H54 (cell line): ENCODE data around the gene RIBC2.
"Not testable (repeated sequence)": the region's sequence is repeated elsewhere in the genome, so short reads cannot be mapped to it uniquely, and the experiment has no call there.

Experiments
- DNase-seq: peaks from one replicate; pipeline ENCODE4 v3.0.0; 2011; ENCODE audit warnings: low spot score, mixed read lengths; ENCODE audit not compliant: insufficient read length
- FAIRE-seq: peaks from 3 replicates; lab custom pipeline; 2011; peaks lifted over from hg19 to GRCh38; lab: Jason Lieb, UNC
- POLR2A ChIP-seq: IDR thresholded peaks from 2 replicates; pipeline ENCODE4 v1.6.1; 2011; ENCODE audit warnings: low read depth, mild to moderate bottlenecking, low read length

RIBC2 gene

DNA sequence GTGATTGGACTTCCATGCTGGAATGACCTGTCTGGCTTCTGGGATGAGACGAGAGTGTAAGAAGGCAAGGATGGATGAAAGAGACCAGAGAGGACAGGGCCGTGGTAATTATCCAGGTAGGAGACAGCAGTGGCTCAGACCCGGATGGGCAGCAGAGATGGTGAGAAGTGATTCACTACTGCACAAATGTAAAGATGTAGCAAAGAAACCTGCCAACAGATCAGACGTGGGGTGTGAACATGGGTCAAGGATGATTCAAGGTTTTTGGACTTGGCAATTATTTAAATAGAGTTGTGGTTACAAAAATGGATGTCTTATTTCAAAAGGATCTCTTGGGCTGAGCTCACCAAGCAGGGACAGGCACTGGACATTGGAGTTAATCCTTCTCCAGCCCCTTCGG is 32.7 kb downstream of the RIBC2 start:
- no peak for FAIRE-seq
- TF ChIP-seq POLR2A = no peak
- no peak for DNase-seq

DNA sequence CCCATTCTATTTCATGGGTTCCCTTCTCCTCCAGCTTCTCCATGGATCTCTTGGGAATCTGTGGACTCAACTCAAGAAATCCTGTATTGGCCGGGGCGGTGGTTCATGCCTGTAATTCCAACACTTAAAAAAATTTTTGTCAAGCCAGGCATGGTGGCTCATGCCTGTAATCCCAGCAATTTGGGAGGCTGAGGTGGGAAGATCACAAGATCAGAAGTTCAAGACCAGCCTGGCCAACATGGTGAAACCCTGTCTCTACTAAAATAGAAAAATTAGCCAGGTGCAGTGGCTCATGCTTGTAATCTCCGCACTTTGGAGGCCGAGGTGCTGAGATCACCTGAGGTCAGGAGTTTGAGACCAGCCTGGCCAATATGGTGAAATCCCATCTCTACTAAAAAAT is 34.1 kb downstream of the RIBC2 start:
- DNase-seq, FAIRE-seq: not testable (repeated sequence)

DNA sequence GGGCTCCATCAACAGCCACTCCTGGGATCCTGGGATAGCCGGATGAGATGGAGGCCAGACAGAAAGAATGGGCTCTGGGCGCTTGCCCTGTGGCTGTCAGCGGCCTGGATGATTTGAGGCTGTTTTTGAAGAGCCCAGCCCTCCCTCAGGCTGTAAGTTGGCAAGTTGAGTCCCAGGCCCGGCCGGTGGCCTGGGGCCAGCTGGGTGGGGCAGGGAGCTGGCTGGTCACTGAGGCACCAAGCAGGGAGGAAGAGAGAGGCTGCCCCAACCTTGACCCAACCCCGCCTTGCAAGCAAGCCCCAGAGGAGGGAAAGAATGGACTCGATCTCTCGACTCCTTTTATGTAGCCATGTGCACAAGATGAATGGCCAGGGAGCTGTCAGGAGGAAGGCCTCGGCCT is 34.9 kb downstream of the RIBC2 start:
- FAIRE-seq (no peak), DNase-seq (no peak)
- no peak for TF ChIP-seq POLR2A

DNA sequence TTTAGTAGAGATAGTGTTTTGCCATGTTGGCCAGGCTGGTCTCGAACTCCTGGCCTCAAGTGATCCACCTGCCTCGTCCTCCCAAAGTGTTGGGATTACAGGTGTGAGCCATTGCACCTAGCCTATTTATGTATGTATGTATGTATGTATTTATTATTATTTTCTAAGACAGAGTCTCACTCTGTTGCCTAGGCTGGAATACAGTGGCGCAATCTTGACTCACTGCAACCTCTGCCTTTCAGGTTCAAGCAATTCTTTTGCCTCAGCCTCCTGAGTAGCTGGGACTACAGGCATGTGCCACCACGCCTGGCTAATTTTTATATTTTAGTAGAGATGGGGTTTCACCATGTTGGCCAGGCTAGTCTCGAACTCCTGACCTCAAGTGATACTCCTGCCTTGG is 35.9 kb downstream of the RIBC2 start:
- FAIRE-seq, DNase-seq: not testable (repeated sequence)

DNA sequence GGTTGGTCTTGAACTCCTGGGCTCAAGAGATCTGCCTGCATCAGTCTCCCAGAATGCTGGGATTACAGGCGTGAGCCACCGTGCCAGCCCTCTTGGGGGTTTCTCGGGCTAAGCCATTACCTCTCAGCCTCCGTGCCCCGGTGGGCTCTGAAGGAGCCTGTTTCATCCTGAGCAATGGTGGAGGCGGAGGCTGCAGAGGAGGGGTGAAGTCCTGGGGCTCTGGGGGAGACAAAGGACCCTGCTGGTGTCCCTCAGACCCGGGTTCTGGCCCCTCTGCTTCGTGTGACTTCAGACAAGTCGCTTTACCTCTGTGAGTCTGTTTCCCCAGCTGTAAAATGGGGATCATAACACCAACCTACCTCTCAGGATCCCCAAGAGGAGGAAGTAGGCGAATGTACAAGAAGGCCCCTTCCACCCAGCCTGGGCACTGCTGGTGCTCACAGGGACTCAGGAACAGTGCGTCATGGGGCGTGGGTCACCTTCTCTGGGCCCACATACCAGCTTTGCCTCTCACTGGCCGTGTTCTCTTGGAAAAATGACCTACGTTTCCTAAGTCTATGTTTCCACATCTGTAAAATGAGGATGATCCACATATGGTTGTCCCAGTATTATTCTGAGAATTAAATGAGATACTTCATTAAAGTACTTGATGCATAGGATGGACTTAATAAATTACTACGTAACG is 36.8 kb downstream of the RIBC2 start:
- FAIRE-seq = no peak
- DNase-seq = no peak
- TF ChIP-seq POLR2A = no peak

DNA sequence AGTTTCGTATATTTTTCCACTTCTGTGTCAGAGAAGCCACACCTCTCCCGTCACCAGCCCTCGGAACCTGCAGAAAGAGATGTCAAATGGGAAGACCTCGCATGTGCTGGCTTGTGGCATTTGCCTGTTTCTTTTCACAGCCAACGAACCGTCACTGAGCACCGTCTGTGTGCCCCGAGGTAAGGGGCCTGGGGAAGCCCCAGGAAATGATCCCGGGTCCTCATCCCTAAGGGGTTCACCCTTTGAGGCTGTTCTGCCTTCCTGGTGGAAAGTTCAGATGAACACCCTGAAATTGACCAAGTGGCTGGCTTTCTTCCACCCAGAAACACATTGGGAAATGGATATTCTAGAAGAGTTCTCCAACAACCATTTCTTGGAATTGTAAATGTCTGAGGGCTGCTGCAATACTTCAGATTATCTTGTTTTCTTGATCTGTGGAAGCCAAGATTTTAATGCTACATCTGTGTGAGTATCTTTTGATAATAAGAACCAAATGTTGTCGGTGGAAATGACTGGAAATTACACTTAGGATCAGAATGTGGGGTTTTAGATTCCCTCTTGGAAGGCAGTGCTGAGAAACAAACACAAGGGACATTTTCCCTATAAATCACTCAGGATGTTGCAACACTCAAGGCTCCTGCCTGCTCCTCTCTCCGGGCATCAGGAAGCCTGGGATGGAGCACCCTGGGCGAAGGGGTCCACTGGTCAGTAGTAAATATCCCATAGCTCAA is 37.6 kb downstream of the RIBC2 start:
- DNase-seq (no peak), FAIRE-seq (no peak)
- no peak for TF ChIP-seq POLR2A

DNA sequence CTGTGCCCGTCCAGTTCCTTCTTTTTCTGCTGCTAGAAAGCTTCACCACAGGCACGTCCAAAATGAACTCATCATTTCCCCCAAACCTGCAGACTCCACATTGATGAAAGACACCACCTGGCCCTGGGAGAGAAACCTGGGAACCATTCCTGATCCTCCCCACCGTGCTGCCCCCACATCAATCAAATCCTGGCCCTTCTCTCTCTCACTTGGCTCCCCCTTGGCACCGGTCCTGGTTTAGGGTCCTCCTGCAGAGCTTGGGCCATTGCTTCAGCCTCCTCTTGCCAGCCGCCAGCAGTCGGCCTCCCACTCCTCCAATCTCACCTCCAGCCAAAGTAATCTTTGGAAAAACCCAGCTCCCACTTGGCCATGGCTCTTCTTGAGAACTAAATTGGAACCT is 38.5 kb downstream of the RIBC2 start:
- TF ChIP-seq POLR2A = no peak
- DNase-seq = no peak
- FAIRE-seq = no peak

DNA sequence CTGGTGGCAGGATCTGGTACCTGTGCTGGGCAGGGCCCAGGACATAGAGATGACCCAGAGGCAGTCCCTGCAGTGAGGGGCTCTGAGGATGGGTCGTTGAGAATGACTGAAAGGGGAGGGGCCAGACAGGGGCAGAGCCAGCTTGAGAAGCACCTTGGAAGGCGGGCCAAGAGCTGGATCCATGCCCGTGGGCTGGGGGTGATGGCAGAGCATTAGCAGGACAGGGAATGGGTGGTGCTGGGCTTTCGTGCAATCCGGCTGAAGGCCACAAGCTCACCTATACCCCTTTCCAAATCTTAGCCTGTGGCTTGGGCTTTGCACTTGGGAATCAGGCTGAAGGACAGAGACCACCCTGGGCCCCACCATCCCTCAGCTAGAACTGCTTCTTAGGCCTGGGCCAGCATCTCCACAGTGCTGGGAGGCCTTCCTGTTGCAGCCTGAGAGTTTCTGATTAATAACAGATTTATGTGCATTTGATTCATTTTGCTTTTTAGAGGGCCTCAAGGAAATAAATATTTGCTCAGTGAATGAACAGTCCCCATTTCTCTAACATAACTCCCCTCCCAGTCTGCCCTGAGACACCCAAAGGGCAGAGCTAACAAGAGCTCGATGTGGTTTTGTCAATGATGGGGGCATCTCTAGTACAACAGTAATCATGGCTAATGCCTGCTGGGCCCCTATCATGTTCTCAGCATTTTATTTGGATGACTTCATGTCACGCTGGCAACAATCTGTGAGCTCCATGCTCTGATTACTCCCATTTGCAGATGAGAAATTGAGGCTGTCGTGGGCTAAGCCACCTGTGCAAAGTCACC is 39.3 kb downstream of the RIBC2 start:
- DNase-seq (no peak), FAIRE-seq (no peak)
- no peak for TF ChIP-seq POLR2A

DNA sequence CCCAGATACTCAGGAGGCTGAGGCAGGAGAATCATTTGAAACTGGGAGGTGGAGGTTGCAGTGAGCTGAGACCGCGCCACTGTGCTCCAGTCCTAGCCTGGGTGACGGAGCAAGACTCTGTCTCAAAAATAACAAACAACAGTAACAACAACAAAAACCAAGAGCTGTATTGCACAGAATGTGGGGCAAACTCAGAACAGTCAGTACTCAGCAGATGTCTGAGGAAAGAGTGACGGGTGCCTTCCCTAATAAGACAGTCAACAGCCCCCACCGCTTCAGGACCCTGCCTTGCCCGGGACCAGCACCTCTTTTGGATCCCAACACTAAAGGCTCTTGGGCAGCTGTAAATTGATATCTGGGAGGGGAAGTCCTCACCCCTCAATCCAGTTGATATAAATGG is 40.3 kb downstream of the RIBC2 start:
- DNase-seq (no peak), FAIRE-seq (no peak)
- no peak for TF ChIP-seq POLR2A

DNA sequence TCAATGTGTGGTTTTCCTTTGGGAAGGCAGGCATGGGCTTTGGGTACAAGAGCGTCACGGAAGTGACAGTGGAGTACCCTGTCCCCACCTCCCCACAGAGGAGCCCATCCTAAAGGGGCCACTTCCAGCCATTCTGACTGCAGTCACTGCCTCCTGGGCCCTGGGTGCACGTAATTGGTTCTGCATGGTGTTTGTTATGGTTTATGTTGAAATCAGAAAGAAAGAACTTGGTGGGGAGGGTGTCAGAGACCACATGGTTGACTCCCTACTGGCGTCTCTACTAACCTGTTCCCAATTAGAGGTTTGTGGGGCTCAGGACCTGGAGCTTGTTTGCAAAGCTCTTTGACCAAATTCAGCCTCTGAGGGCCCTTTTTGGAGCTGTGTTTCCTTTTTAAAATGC is 40.8 kb downstream of the RIBC2 start:
- FAIRE-seq (no peak), DNase-seq (no peak)
- TF ChIP-seq POLR2A = no peak

DNA sequence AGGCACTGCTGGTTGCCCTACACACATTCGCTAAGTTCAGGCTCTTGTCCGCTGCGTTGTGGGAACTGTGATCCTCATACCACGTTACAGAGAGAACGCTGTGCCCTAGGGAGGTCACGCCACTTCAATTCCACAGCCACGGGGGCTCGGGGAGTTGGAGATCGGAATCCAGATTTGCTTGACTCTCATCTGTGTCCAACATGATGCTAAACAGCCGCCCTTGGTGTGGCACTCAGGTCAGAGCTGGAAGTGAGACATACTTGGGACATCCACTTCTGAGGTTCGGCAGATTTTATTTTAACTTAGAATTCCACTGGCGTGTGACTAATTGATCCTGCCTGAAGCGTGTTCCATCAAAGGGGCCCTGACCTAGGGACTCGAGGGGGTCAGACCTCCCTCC is 41.7 kb downstream of the RIBC2 start:
- no peak for FAIRE-seq
- TF ChIP-seq POLR2A = no peak
- no peak for DNase-seq

DNA sequence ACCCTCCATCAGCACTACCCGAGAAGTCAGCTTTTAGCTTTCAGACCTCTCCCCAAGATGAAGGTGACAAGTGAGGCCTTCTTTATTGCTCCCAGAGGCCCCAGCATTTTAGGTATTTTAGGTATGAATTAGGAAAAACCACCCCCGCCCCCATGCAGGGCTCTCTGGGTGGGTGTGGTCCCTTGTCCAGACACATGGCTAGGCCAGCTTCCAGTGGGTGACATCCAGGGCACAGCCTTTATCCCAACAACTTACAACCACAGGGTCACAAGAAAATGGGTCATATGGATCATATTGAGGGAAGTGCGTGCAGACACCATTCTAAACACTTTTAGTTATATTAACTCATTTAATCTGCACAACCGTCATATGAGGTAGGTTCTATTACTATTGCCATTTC is 42.1 kb downstream of the RIBC2 start:
- FAIRE-seq = no peak
- no peak for TF ChIP-seq POLR2A
- DNase-seq = no peak

DNA sequence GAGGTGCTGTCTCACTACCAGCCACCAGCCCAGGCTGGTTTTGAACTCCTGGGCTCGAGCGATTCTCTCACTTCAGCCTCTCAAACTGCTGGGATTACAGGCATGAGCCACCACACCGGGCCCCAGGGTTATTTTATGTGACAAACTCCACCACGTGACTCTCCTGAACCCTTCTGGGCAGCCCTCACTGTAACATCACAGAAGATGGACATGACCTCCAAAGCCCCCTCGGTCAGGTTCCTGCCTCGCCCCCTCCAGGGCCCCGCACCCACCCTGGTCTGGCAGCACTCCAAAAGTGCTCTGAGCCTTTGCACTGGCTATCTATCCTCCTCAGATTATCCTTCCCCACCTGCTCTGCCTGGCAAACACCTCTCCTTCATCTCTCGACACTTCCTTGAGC is 43.3 kb downstream of the RIBC2 start:
- DNase-seq (no peak), FAIRE-seq (no peak)
- TF ChIP-seq POLR2A = no peak

DNA sequence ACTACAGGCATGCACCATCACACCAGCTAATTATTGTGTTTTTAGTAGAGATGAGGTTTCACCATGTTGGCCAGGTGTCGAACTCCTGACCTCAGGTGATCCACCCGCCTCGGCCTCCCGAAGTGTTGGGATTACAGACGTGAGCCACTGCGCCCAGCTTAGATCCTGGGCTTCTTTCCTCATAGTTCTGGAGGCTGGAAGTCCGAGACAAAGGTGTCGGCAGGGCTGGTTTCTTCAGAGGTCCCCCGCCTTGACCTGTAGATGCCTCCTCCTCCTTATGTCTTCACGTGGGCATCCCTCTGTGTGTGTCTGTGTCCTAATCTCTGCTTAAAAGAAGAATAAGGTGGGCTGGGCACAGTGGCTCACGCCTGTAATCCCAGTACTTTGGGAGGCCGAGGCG is 45.0 kb downstream of the RIBC2 start:
- no peak for TF ChIP-seq POLR2A
- no peak for FAIRE-seq

More for the DNA sequence above, 45.0 kb downstream of the RIBC2 start:
- no peak for DNase-seq
